ENCODE data around the gene DUSP1.

Gene DUSP1

GRCh38 chr5:172776235-172776594 lies 5.2 kb upstream of the DUSP1 start:
- no peak for DNase-seq

GRCh38 chr5:172775326-172776234 lies 4.6 kb upstream of the DUSP1 start:
- no peak for DNase-seq

- DNase-seq: no peak
These were observed 3.7 kb upstream of the DUSP1 start for GRCh38 chr5:172774561-172775315.

- no peak for DNase-seq
These were observed 2.8 kb upstream of the DUSP1 start for GRCh38 chr5:172773481-172774469.

- peak; percentile 51 for DNase-seq
These were observed 1.3 kb upstream of the DUSP1 start for GRCh38 chr5:172772112-172772906.

GRCh38 chr5:172771439-172772111 lies 580 bp upstream of the DUSP1 start:
- no peak for DNase-seq

- DNase-seq: peak; percentile 27
These were observed 671 bp downstream of the DUSP1 start for GRCh38 chr5:172770374-172770674.

- DNase-seq: peak; percentile 28
These were observed 1.2 kb downstream of the DUSP1 start for GRCh38 chr5:172769616-172770373.

- DNase-seq: no peak
These were observed 1.7 kb downstream of the DUSP1 start for GRCh38 chr5:172769342-172769615.

- no peak for DNase-seq
These were observed 2.2 kb downstream of the DUSP1 start for GRCh38 chr5:172768573-172769341.

GRCh38 chr5:172768098-172768572 lies 2.9 kb downstream of the DUSP1 start:
- DNase-seq: no peak

GRCh38 chr5:172766287-172767108 lies 4.5 kb downstream of the DUSP1 start:
- peak; percentile 34 for DNase-seq

GRCh38 chr5:172765766-172766286 lies 5.2 kb downstream of the DUSP1 start:
- DNase-seq: no peak

GRCh38 chr5:172764861-172765765 lies 5.9 kb downstream of the DUSP1 start:
- peak; percentile 92 for DNase-seq

- DNase-seq: no peak
These were observed 7.9 kb downstream of the DUSP1 start for GRCh38 chr5:172763120-172763464.

GRCh38 chr5:172762214-172763119 lies 8.5 kb downstream of the DUSP1 start:
- DNase-seq: no peak

- DNase-seq: no peak
These were observed 10.0 kb downstream of the DUSP1 start for GRCh38 chr5:172760959-172761358.
